Stomach (tissue), 4 donors: ENCODE results near the gene TGIF2.

Source experiments
- EP300 ChIP-seq: sonication (generic); formaldehyde crosslinking; IDR thresholded peaks from one replicate; pipeline ENCODE4 v1.6.1; 2017; ENCODE audit warnings: antibody characterized with exemption
- POLR2A ChIP-seq, 4 donors: fragments of 450-650 bp; IDR thresholded peaks; one replicate each; pipeline ENCODE4 v1.6.1; 2016; ENCODE audit warnings: antibody characterized with exemption in 4 of 4, control low read depth in 2 of 4, mild to moderate bottlenecking in 1 of 4, moderate library complexity in 1 of 4

- TF ChIP-seq POLR2A (IDR thresholded peaks at IDR 0.05) (no peak), EP300 (no peak)
Observed at GRCh38 chr20:36548006-36548315, 25.4 kb upstream of the TGIF2 start.
